ENCODE data around the gene DNAI7. TPM values are rescaled to one million over a fixed set of nuclear protein-coding genes. Genes with fewer than 3 reads are reported as not detected.

Gene DNAI7
- total RNA-seq, 1 donor from 2014 or later, result 0.49 TPM

GRCh38 chr12:25083211-25083610 lies 111.7 kb downstream of the DNAI7 start:
- H3K4me3 ChIP-seq, result no peak overlapping the region
- intact Hi-C loops (cut with DNase I), result no loop called here
- no peak overlapping the region for H3K27ac ChIP-seq
- peaks cover 22% of the 10 kb centered on the region for H3K36me3 ChIP-seq
- no peaks in the 10 kb centered on the region for H3K27me3 ChIP-seq
- no peak for TF ChIP-seq CTCF (IDR thresholded peaks at IDR 0.05)
- DNase-seq (no peak), ATAC-seq (no peak)
- no peaks in the 10 kb centered on the region for H3K9me3 ChIP-seq
- H3K4me1 ChIP-seq, result no peaks in the 10 kb centered on the region

- Histone ChIP-seq H3K27ac (no peak overlapping the region), H3K27me3 (no peaks in the 10 kb centered on the region), H3K36me3 (peaks cover 22% of the 10 kb centered on the region), H3K4me3 (no peak overlapping the region), H3K9me3 (no peaks in the 10 kb centered on the region), H3K4me1 (no peaks in the 10 kb centered on the region)
- intact Hi-C loops (cut with DNase I), result no loop called here
- DNase-seq (no peak), ATAC-seq (no peak)
- no peak for TF ChIP-seq CTCF (IDR thresholded peaks at IDR 0.05)
Measured at GRCh38 chr12:25082628-25083027, 112.3 kb downstream of the DNAI7 start.

- peaks cover 22% of the 10 kb centered on the region for H3K36me3 ChIP-seq
- H3K27ac ChIP-seq, result no peak overlapping the region
- no peaks in the 10 kb centered on the region for H3K27me3 ChIP-seq
- H3K4me1 ChIP-seq, result no peaks in the 10 kb centered on the region
- ATAC-seq (no peak), DNase-seq (no peak)
- intact Hi-C loops (cut with DNase I), result no loop called here
- no peaks in the 10 kb centered on the region for H3K9me3 ChIP-seq
- no peak overlapping the region for H3K4me3 ChIP-seq
- TF ChIP-seq CTCF (IDR thresholded peaks at IDR 0.05), result no peak
Measured at GRCh38 chr12:25079393-25079792, 115.6 kb downstream of the DNAI7 start.

- no peak overlapping the region for H3K27ac ChIP-seq
- no peaks in the 10 kb centered on the region for H3K4me1 ChIP-seq
- ATAC-seq (no peak), DNase-seq (no peak)
- TF ChIP-seq CTCF (IDR thresholded peaks at IDR 0.05), result no peak
- no peaks in the 10 kb centered on the region for H3K27me3 ChIP-seq
- no peak overlapping the region for H3K4me3 ChIP-seq
- H3K9me3 ChIP-seq, result no peaks in the 10 kb centered on the region
- intact Hi-C loops (cut with DNase I), result no loop called here
- peaks cover 7% of the 10 kb centered on the region for H3K36me3 ChIP-seq
Measured at GRCh38 chr12:25074954-25075353, 120.0 kb downstream of the DNAI7 start.

- intact Hi-C loops (cut with DNase I), result no loop called here
- TF ChIP-seq CTCF (IDR thresholded peaks at IDR 0.05), result no peak
- ATAC-seq (no peak), DNase-seq (no peak)
- Histone ChIP-seq H3K27ac (no peak overlapping the region), H3K9me3 (no peaks in the 10 kb centered on the region), H3K4me3 (no peak overlapping the region), H3K36me3 (no peaks in the 10 kb centered on the region), H3K27me3 (no peaks in the 10 kb centered on the region), H3K4me1 (no peaks in the 10 kb centered on the region)
Measured at GRCh38 chr12:25074113-25074512, 120.8 kb downstream of the DNAI7 start.
